ENCODE results near the gene MAP3K2.

Gene MAP3K2

DNA sequence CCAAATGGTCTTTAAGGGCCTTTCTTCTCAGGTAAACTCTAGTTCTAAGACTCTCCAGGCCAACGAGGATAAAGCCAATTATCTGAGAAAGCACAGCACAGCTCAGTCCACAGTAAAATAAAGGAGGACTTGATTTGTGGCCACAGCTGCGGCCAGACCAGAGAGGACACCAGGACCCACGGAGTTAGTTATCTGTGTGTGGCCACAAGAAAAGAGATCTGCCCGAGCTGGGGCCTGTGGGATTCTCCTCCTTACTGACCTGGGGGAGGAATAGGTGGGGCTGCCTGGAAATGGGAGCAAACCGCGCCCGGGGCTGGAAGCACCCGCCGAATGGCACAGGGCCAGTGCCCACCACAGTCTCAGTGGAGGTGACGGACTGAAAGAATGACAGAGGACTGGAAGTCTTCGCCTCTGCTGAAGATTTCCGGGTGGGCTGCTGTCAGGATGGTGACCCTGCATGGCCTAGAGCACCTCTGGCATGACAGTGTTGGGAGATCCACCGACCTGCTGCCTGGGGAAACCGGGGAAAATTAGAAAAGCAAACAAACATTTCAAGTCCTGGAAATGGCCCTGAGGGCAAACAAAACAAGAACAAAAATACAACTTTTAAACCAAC lies 43.7 kb upstream of the MAP3K2 start:
- Histone ChIP-seq H3K4me1 (ENCODE audit: insufficient read depth, low read length, poor library complexity, severe bottlenecking) (no peaks in the 10 kb centered on the region), H2AFZ (ENCODE audit: low read length) (no peak overlapping the region), H3K79me2 (ENCODE audit: insufficient read depth, low read length) (no peaks in the 10 kb centered on the region), H3K9me3 (ENCODE audit: insufficient read depth, low read depth, low read length) (no peaks in the 10 kb centered on the region), H3F3A (ENCODE audit: low read depth) (no peaks in the 10 kb centered on the region), H3K4me3 (ENCODE audit: low read length, poor library complexity, severe bottlenecking) (no peak overlapping the region), H3K9me2 (replicated peaks; ENCODE audit: low read depth, low read length) (no peaks in the 10 kb centered on the region), H3K27me3 (ENCODE audit: insufficient read depth, low read length, poor library complexity, severe bottlenecking) (no peaks in the 10 kb centered on the region), H4K20me1 (ENCODE audit: insufficient read depth, low read length, poor library complexity, severe bottlenecking) (no peaks in the 10 kb centered on the region), H3K4me2 (ENCODE audit: low read depth, low read length, poor library complexity, severe bottlenecking) (no peak overlapping the region), H3K36me3 (ENCODE audit: insufficient read depth, low read length) (no peaks in the 10 kb centered on the region), H3K9ac (ENCODE audit: low read depth, low read length, poor library complexity, severe bottlenecking) (no peak overlapping the region)
- TF ChIP-seq EZH2phosphoT487 (IDR thresholded peaks at IDR 0.05; ENCODE audit: borderline replicate concordance) (no peak), CTCF (conservative IDR thresholded peaks at IDR 0.05; ENCODE audit: low read length) (no peak)

- H3K4me2 ChIP-seq (ENCODE audit: low read depth, low read length, poor library complexity, severe bottlenecking) = no peak overlapping the region
- H3F3A ChIP-seq (ENCODE audit: low read depth) = no peaks in the 10 kb centered on the region
- H3K9me2 ChIP-seq (replicated peaks; ENCODE audit: low read depth, low read length) = no peaks in the 10 kb centered on the region
- H4K20me1 ChIP-seq (ENCODE audit: insufficient read depth, low read length, poor library complexity, severe bottlenecking) = no peaks in the 10 kb centered on the region
- no peaks in the 10 kb centered on the region for H3K27me3 ChIP-seq (ENCODE audit: insufficient read depth, low read length, poor library complexity, severe bottlenecking)
- no peak overlapping the region for H3K9ac ChIP-seq (ENCODE audit: low read depth, low read length, poor library complexity, severe bottlenecking)
- H3K79me2 ChIP-seq (ENCODE audit: insufficient read depth, low read length) = no peaks in the 10 kb centered on the region
- no peaks in the 10 kb centered on the region for H3K9me3 ChIP-seq (ENCODE audit: insufficient read depth, low read depth, low read length)
- H3K36me3 ChIP-seq (ENCODE audit: insufficient read depth, low read length) = no peaks in the 10 kb centered on the region
- H2AFZ ChIP-seq (ENCODE audit: low read length) = no peak overlapping the region
- H3K4me1 ChIP-seq (ENCODE audit: insufficient read depth, low read length, poor library complexity, severe bottlenecking) = no peaks in the 10 kb centered on the region
- TF ChIP-seq CTCF (conservative IDR thresholded peaks at IDR 0.05; ENCODE audit: low read length) (no peak), EZH2phosphoT487 (IDR thresholded peaks at IDR 0.05; ENCODE audit: borderline replicate concordance) (no peak)
- H3K4me3 ChIP-seq (ENCODE audit: low read length, poor library complexity, severe bottlenecking) = no peak overlapping the region
Measured at GRCh38 chr2:127429844-127430425, 42.2 kb upstream of the MAP3K2 start.

DNA sequence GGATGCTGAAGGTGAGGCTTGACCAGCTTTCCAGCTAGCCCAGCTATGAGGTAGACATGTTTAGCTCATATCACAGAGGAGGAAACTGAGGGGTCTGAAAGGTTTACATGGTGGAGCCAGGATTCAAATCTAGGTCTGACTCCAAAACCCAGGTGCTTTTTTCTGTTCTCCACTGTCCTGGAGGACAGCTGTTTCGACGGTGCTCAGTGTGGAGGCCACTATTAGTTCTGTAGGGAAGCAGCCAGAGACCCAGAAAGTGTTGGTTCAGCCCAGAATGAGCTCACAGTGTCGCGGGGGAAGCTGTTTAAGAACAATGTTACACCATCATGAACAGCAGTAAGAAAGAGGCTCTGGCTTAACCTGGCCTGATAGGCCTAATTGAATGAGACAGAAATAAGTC lies 41.5 kb upstream of the MAP3K2 start:
- H3K9me3 ChIP-seq (ENCODE audit: insufficient read depth, low read depth, low read length) = no peaks in the 10 kb centered on the region
- H3K27me3 ChIP-seq (ENCODE audit: insufficient read depth, low read length, poor library complexity, severe bottlenecking) = no peaks in the 10 kb centered on the region
- TF ChIP-seq CTCF (conservative IDR thresholded peaks at IDR 0.05; ENCODE audit: low read length) (no peak), EZH2phosphoT487 (IDR thresholded peaks at IDR 0.05; ENCODE audit: borderline replicate concordance) (no peak)
- H3K79me2 ChIP-seq (ENCODE audit: insufficient read depth, low read length) = no peaks in the 10 kb centered on the region
- no peaks in the 10 kb centered on the region for H3F3A ChIP-seq (ENCODE audit: low read depth)
- no peak overlapping the region for H3K9ac ChIP-seq (ENCODE audit: low read depth, low read length, poor library complexity, severe bottlenecking)
- H3K4me3 ChIP-seq (ENCODE audit: low read length, poor library complexity, severe bottlenecking) = no peak overlapping the region
- H2AFZ ChIP-seq (ENCODE audit: low read length) = no peak overlapping the region
- H3K4me1 ChIP-seq (ENCODE audit: insufficient read depth, low read length, poor library complexity, severe bottlenecking) = no peaks in the 10 kb centered on the region
- H4K20me1 ChIP-seq (ENCODE audit: insufficient read depth, low read length, poor library complexity, severe bottlenecking) = no peaks in the 10 kb centered on the region
- H3K4me2 ChIP-seq (ENCODE audit: low read depth, low read length, poor library complexity, severe bottlenecking) = no peak overlapping the region
- H3K36me3 ChIP-seq (ENCODE audit: insufficient read depth, low read length) = no peaks in the 10 kb centered on the region
- no peaks in the 10 kb centered on the region for H3K9me2 ChIP-seq (replicated peaks; ENCODE audit: low read depth, low read length)

Measured in Loucy (cell line).